ENCODE measurements around the gene RGS6. TPM values are rescaled to one million over a fixed set of nuclear protein-coding genes. Genes with fewer than 3 reads are reported as not detected.

The RGS6 gene
- total RNA-seq, 1 donor from 2014 or later = 2.4 TPM

GRCh38 chr14:72577521-72577920 is 645.3 kb downstream of the RGS6 start:
- intact Hi-C loops (cut with micrococcal nuclease) = no loop called here
- H3K4me3 Mint-ChIP-seq = no peak overlapping the region

GRCh38 chr14:72578514-72578913 is 646.3 kb downstream of the RGS6 start:
- H3K27ac Mint-ChIP-seq = no peak overlapping the region

More at GRCh38 chr14:72577521-72577920, 645.3 kb downstream of the RGS6 start:
- Mint-ChIP-seq H3K27me3 (ENCODE audit: insufficient read depth) (peaks cover 33% of the 10 kb centered on the region), H3K27ac (no peak overlapping the region), H3K9me3 (no peaks in the 10 kb centered on the region), H3K4me1 (ENCODE audit: low read depth) (peaks cover 17% of the 10 kb centered on the region), H3K36me3 (ENCODE audit: low read depth) (no peaks in the 10 kb centered on the region)
- DNase-seq (ENCODE audit: low spot score) = no peak

GRCh38 chr14:72582582-72582981 is 650.4 kb downstream of the RGS6 start:
- Mint-ChIP-seq H3K27ac (no peak overlapping the region), H3K27me3 (ENCODE audit: insufficient read depth) (peaks cover 22% of the 10 kb centered on the region), H3K36me3 (ENCODE audit: low read depth) (peaks cover 21% of the 10 kb centered on the region), H3K4me1 (ENCODE audit: low read depth) (peaks cover 15% of the 10 kb centered on the region), H3K9me3 (peaks cover 26% of the 10 kb centered on the region), H3K4me3 (no peak overlapping the region)
- no peak for DNase-seq (ENCODE audit: low spot score)
- intact Hi-C loops (cut with micrococcal nuclease) = no loop called here

More at GRCh38 chr14:72578514-72578913, 646.3 kb downstream of the RGS6 start:
- Mint-ChIP-seq H3K4me3 (no peak overlapping the region), H3K27me3 (ENCODE audit: insufficient read depth) (peaks cover 33% of the 10 kb centered on the region), H3K4me1 (ENCODE audit: low read depth) (peaks cover 17% of the 10 kb centered on the region), H3K9me3 (no peaks in the 10 kb centered on the region), H3K36me3 (ENCODE audit: low read depth) (no peaks in the 10 kb centered on the region)
- intact Hi-C loops (cut with micrococcal nuclease) = no loop called here
- DNase-seq (ENCODE audit: low spot score) = no peak

GRCh38 chr14:72583316-72584272 is 651.4 kb downstream of the RGS6 start:
- intact Hi-C loops (cut with micrococcal nuclease) = no loop called here
- peaks cover 15% of the 10 kb centered on the region for H3K4me1 Mint-ChIP-seq (ENCODE audit: low read depth)
- H3K27ac Mint-ChIP-seq = no peak overlapping the region
- H3K36me3 Mint-ChIP-seq (ENCODE audit: low read depth) = peaks cover 21% of the 10 kb centered on the region
- H3K9me3 Mint-ChIP-seq = peaks cover 28% of the 10 kb centered on the region
- H3K4me3 Mint-ChIP-seq = no peak overlapping the region
- no peak for DNase-seq (ENCODE audit: low spot score)
- H3K27me3 Mint-ChIP-seq (ENCODE audit: insufficient read depth) = peaks cover 13% of the 10 kb centered on the region

- peaks cover 5% of the 10 kb centered on the region for H3K27me3 Mint-ChIP-seq (ENCODE audit: insufficient read depth)
- no peak for DNase-seq (ENCODE audit: low spot score)
- peaks cover 43% of the 10 kb centered on the region for H3K4me1 Mint-ChIP-seq (ENCODE audit: low read depth)
- H3K36me3 Mint-ChIP-seq (ENCODE audit: low read depth) = peaks cover 37% of the 10 kb centered on the region
- intact Hi-C loops (cut with micrococcal nuclease) = no loop called here
- peaks cover 53% of the 10 kb centered on the region for H3K9me3 Mint-ChIP-seq
- H3K27ac Mint-ChIP-seq = peak overlapping the region; percentile 2
- no peak overlapping the region for H3K4me3 Mint-ChIP-seq
Observed at GRCh38 chr14:72588521-72588920, 656.3 kb downstream of the RGS6 start.

GRCh38 chr14:72589652-72590051 is 657.4 kb downstream of the RGS6 start:
- intact Hi-C loops (cut with micrococcal nuclease) = loop anchor here (1.0 to 5.0 kb wide), 2 partner anchors 70 to 78 kb away; no protein-coding TSS in a partner anchor
- no peak overlapping the region for H3K4me3 Mint-ChIP-seq
- H3K27ac Mint-ChIP-seq = no peak overlapping the region
- H3K9me3 Mint-ChIP-seq = peaks cover 46% of the 10 kb centered on the region
- H3K36me3 Mint-ChIP-seq (ENCODE audit: low read depth) = peaks cover 31% of the 10 kb centered on the region
- H3K4me1 Mint-ChIP-seq (ENCODE audit: low read depth) = peaks cover 46% of the 10 kb centered on the region
- no peak for DNase-seq (ENCODE audit: low spot score)
- peaks cover 4% of the 10 kb centered on the region for H3K27me3 Mint-ChIP-seq (ENCODE audit: insufficient read depth)

GRCh38 chr14:72590577-72590976 is 658.3 kb downstream of the RGS6 start:
- peaks cover 38% of the 10 kb centered on the region for H3K9me3 Mint-ChIP-seq
- no peak overlapping the region for H3K27ac Mint-ChIP-seq
- peaks cover 55% of the 10 kb centered on the region for H3K4me1 Mint-ChIP-seq (ENCODE audit: low read depth)
- H3K36me3 Mint-ChIP-seq (ENCODE audit: low read depth) = peaks cover 25% of the 10 kb centered on the region
- intact Hi-C loops (cut with micrococcal nuclease) = loop anchor here (1.0 to 5.0 kb wide), 2 partner anchors 71 to 77 kb away; no protein-coding TSS in a partner anchor
- peak; percentile 2 for DNase-seq (ENCODE audit: low spot score)
- peak overlapping the region; percentile 32 for H3K4me3 Mint-ChIP-seq
- H3K27me3 Mint-ChIP-seq (ENCODE audit: insufficient read depth) = peaks cover 3% of the 10 kb centered on the region

GRCh38 chr14:72591391-72591790 is 659.2 kb downstream of the RGS6 start:
- intact Hi-C loops (cut with micrococcal nuclease) = loop anchor here (5.0 kb wide), 1 partner anchor 76 kb away; no protein-coding TSS in a partner anchor
- Mint-ChIP-seq H3K9me3 (peaks cover 30% of the 10 kb centered on the region), H3K27ac (no peak overlapping the region), H3K4me1 (ENCODE audit: low read depth) (peaks cover 63% of the 10 kb centered on the region), H3K27me3 (ENCODE audit: insufficient read depth) (peaks cover 2% of the 10 kb centered on the region), H3K4me3 (no peak overlapping the region), H3K36me3 (ENCODE audit: low read depth) (peaks cover 18% of the 10 kb centered on the region)
- no peak for DNase-seq (ENCODE audit: low spot score)

GRCh38 chr14:72594099-72594901 is 662.1 kb downstream of the RGS6 start:
- peaks cover 66% of the 10 kb centered on the region for H3K4me1 Mint-ChIP-seq (ENCODE audit: low read depth)
- H3K36me3 Mint-ChIP-seq (ENCODE audit: low read depth) = peaks cover 16% of the 10 kb centered on the region
- peaks cover 22% of the 10 kb centered on the region for H3K9me3 Mint-ChIP-seq
- H3K4me3 Mint-ChIP-seq = peak overlapping the region; percentile 47
- H3K27ac Mint-ChIP-seq = peak overlapping the region; percentile 61
- DNase-seq (ENCODE audit: low spot score) = peak; percentile 63
- H3K27me3 Mint-ChIP-seq (ENCODE audit: insufficient read depth) = peaks cover 4% of the 10 kb centered on the region
- intact Hi-C loops (cut with micrococcal nuclease) = loop anchor here (1.0 to 5.0 kb wide), 8 partner anchors 59 to 311 kb away; partner anchors contain the start of gene DPF3

- Mint-ChIP-seq H3K36me3 (ENCODE audit: low read depth) (peaks cover 11% of the 10 kb centered on the region), H3K27me3 (ENCODE audit: insufficient read depth) (peaks cover 4% of the 10 kb centered on the region), H3K4me1 (ENCODE audit: low read depth) (peaks cover 63% of the 10 kb centered on the region), H3K9me3 (peaks cover 14% of the 10 kb centered on the region), H3K27ac (no peak overlapping the region), H3K4me3 (no peak overlapping the region)
- DNase-seq (ENCODE audit: low spot score) = no peak
- intact Hi-C loops (cut with micrococcal nuclease) = loop anchor here (2.0 kb wide), 2 partner anchors 119 to 309 kb away; no protein-coding TSS in a partner anchor
Observed at GRCh38 chr14:72595152-72595862, 663.1 kb downstream of the RGS6 start.

GRCh38 chr14:72597252-72598233 is 665.3 kb downstream of the RGS6 start:
- Mint-ChIP-seq H3K27me3 (ENCODE audit: insufficient read depth) (peaks cover 17% of the 10 kb centered on the region), H3K4me3 (no peak overlapping the region), H3K4me1 (ENCODE audit: low read depth) (peaks cover 41% of the 10 kb centered on the region), H3K27ac (no peak overlapping the region), H3K36me3 (ENCODE audit: low read depth) (peaks cover 3% of the 10 kb centered on the region), H3K9me3 (no peaks in the 10 kb centered on the region)
- no peak for DNase-seq (ENCODE audit: low spot score)
- intact Hi-C loops (cut with micrococcal nuclease) = no loop called here

All from activated T-helper 1 cell treated with anti-CD3 and anti-CD28 coated beads, Interleukin-12 subunit alpha, Interleukin-12 subunit beta, Interleukin-2, Interleukin-4 antibody, amounts not matched to agents 30 ng/mL and 10 ng/mL and 1 ng/mL, durations not matched to agents 14 hours and 24 hours and 36 hours (primary cell).